ENCODE measurements around the gene PRR20G.

Gene PRR20G

GRCh38 chr3:127235706-127236105 is 52.1 kb downstream of the PRR20G start:
- H3K4me3 ChIP-seq (ENCODE audit: low read length) = no peak overlapping the region
- no peak for DNase-seq (ENCODE audit: low read depth)
- TF ChIP-seq CTCF (conservative IDR thresholded peaks at IDR 0.05; ENCODE audit: low read length) = no peak

- no peak for DNase-seq (ENCODE audit: low read depth)
- H3K4me3 ChIP-seq (ENCODE audit: low read length) = no peak overlapping the region
- TF ChIP-seq CTCF (conservative IDR thresholded peaks at IDR 0.05; ENCODE audit: low read length) = no peak
Measured at GRCh38 chr3:127234778-127235177, 53.1 kb downstream of the PRR20G start.
